ENCODE measurements around the gene FAH.
A peak's percentile ranks its signal among the peaks of the same experiment; 100 is the strongest.
"Not testable (repeated sequence)": the region's sequence is repeated elsewhere in the genome, so short reads cannot be mapped to it uniquely, and the experiment has no call there.

The FAH gene

GRCh38 chr15:80151576-80151975 lies 1.2 kb upstream of the FAH start:
- DNase-seq (ENCODE audit: low spot score): no peak

GRCh38 chr15:80152180-80152895 lies 461 bp upstream of the FAH start:
- DNase-seq (ENCODE audit: low spot score): peak; percentile 94

- DNase-seq (ENCODE audit: low spot score): no peak
These were observed 1.1 kb downstream of the FAH start for GRCh38 chr15:80153900-80154299.

GRCh38 chr15:80154336-80154735 lies 1.5 kb downstream of the FAH start:
- no peak for DNase-seq (ENCODE audit: low spot score)

GRCh38 chr15:80155001-80155377 lies 2.2 kb downstream of the FAH start:
- no peak for DNase-seq (ENCODE audit: low spot score)

- DNase-seq (ENCODE audit: low spot score): not testable (repeated sequence)
These were observed 2.8 kb downstream of the FAH start for GRCh38 chr15:80155378-80156175.

GRCh38 chr15:80156176-80156720 lies 3.4 kb downstream of the FAH start:
- DNase-seq (ENCODE audit: low spot score): no peak

- DNase-seq (ENCODE audit: low spot score): no peak
These were observed 4.4 kb downstream of the FAH start for GRCh38 chr15:80157215-80157614.

- DNase-seq (ENCODE audit: low spot score): no peak
These were observed 6.5 kb downstream of the FAH start for GRCh38 chr15:80159301-80159700.

- no peak for DNase-seq (ENCODE audit: low spot score)
These were observed 7.2 kb downstream of the FAH start for GRCh38 chr15:80159811-80160569.

- DNase-seq (ENCODE audit: low spot score): peak; percentile 34
These were observed 7.9 kb downstream of the FAH start for GRCh38 chr15:80160570-80161156.

GRCh38 chr15:80161468-80162016 lies 8.7 kb downstream of the FAH start:
- no peak for DNase-seq (ENCODE audit: low spot score)

GRCh38 chr15:80162059-80162554 lies 9.3 kb downstream of the FAH start:
- no peak for DNase-seq (ENCODE audit: low spot score)

- no peak for DNase-seq (ENCODE audit: low spot score)
These were observed 10.4 kb downstream of the FAH start for GRCh38 chr15:80163217-80163616.

- no peak for DNase-seq (ENCODE audit: low spot score)
These were observed 11.1 kb downstream of the FAH start for GRCh38 chr15:80163897-80164296.

GRCh38 chr15:80167936-80168335 lies 15.1 kb downstream of the FAH start:
- no peak for DNase-seq (ENCODE audit: low spot score)

GRCh38 chr15:80168421-80168820 lies 15.6 kb downstream of the FAH start:
- DNase-seq (ENCODE audit: low spot score): no peak

- DNase-seq (ENCODE audit: low spot score): no peak
These were observed 17.1 kb downstream of the FAH start for GRCh38 chr15:80169768-80170357.

- DNase-seq (ENCODE audit: low spot score): no peak
These were observed 17.8 kb downstream of the FAH start for GRCh38 chr15:80170596-80170995.

GRCh38 chr15:80171787-80172186 lies 19.0 kb downstream of the FAH start:
- DNase-seq (ENCODE audit: low spot score): no peak

GRCh38 chr15:80172401-80172800 lies 19.6 kb downstream of the FAH start:
- DNase-seq (ENCODE audit: low spot score): no peak
